Astrocyte of the hippocampus (primary cell): ENCODE measurements around the gene SLC38A7.
"Not testable (repeated sequence)": the region's sequence is repeated elsewhere in the genome, so short reads cannot be mapped to it uniquely, and the experiment has no call there.

Experiments used
- DNase-seq: peaks from one replicate; pipeline ENCODE4 v3.0.0; 2011; ENCODE audit warnings: low read depth, low spot score

The SLC38A7 gene

GRCh38 chr16:58637021-58637420 is 47.5 kb downstream of the SLC38A7 start:
- not testable (repeated sequence) for DNase-seq

GRCh38 chr16:58636466-58636865 is 48.1 kb downstream of the SLC38A7 start:
- DNase-seq, result no peak

GRCh38 chr16:58635502-58635901 is 49.1 kb downstream of the SLC38A7 start:
- DNase-seq, result no peak

GRCh38 chr16:58634265-58634802 is 50.2 kb downstream of the SLC38A7 start:
- no peak for DNase-seq

GRCh38 chr16:58629733-58630640 is 54.6 kb downstream of the SLC38A7 start, which contains the start of gene CNOT1:
CNOT1 (minus strand) TSS chr16:58629826; CDS start chr16:58599337, 30,489 bp downstream.
- DNase-seq, result peak; percentile 100

GRCh38 chr16:58628845-58629732 is 55.5 kb downstream of the SLC38A7 start:
- peak; percentile 48 for DNase-seq

GRCh38 chr16:58624209-58624608 is 60.4 kb downstream of the SLC38A7 start:
- DNase-seq, result no peak

- DNase-seq, result no peak
These were observed 64.2 kb downstream of the SLC38A7 start for GRCh38 chr16:58620396-58620795.

GRCh38 chr16:58615280-58615679 is 69.3 kb downstream of the SLC38A7 start:
- DNase-seq, result peak; percentile 24
